Esophagus mucosa (tissue), 1 donor: ENCODE results near the gene ASB12. TPM values are rescaled to one million over a fixed set of nuclear protein-coding genes. Genes with fewer than 3 reads are reported as not detected.

Experiments
- ATAC-seq: fragments of 200-7000 bp; cut with Tn5 transposase; one replicate; pipeline ENCODE4 v1.9.1; 2020
- total RNA-seq: library from RNA; stranded (reverse); gene quantifications from one replicate; pipeline ENCODE4 v1.2.4, GENCODE V29; 2023
- donor health status: DM: yes; HTN: yes; CAD: no.

The ASB12 gene
- total RNA-seq, 1 donor from 2014 or later = not detected

DNA sequence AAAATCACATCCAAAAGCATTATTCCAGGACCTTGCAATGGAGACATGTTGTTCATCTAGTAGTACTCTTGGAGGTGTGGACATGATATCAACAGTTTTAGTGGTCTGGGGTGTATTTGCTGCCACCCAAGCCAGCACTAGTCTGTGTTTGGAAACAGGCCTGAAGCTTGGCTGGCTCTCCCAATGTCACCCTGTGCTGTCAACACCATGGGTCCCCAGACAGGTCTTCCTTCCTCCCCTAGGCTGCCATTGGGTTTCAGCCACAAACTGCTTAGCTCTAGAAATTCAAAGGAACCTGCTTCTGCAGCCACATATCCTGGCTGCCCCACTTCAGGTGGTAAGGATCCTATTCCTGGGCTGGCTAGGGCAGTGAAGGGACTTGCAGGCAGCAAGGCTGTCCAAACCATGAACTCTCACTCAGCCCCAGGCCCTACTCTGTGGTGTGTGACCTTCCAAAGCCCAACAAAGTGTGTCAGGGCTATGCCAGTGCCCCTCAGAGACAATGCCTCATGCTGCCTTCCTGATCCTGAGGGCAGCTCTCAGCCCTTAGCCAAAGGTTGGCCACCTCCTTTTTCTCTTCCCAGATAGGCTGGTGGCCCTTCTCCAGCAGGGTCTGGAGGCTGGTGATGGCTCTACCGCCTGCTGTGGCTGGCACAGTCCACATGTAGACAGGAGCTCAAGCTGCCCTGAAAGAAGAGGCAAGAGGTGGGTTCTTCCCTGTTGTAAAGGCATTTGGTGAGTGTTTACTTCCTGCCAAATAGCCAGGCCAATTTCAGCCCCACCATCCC, 43.2 kb downstream of the ASB12 start:
- ATAC-seq = no peak

DNA sequence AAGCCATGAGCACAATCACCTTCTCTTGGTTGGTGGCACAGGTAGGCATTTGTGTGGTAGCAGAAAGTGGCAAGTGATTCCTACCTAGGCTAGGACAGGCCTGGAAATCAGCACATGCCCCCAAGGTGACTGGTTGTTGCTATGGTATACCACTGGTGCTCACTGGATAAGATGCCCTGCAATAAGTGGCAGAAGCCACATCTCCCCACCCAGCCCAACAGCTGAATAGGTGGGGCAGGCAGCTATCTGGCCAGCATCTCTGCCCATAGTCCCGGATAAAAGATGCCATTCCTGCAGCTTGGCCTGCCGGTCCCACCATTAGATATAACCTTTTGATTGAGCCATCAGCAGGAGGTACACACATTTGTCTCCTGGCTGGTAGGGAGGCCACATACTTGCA, 46.0 kb downstream of the ASB12 start:
- no peak for ATAC-seq

DNA sequence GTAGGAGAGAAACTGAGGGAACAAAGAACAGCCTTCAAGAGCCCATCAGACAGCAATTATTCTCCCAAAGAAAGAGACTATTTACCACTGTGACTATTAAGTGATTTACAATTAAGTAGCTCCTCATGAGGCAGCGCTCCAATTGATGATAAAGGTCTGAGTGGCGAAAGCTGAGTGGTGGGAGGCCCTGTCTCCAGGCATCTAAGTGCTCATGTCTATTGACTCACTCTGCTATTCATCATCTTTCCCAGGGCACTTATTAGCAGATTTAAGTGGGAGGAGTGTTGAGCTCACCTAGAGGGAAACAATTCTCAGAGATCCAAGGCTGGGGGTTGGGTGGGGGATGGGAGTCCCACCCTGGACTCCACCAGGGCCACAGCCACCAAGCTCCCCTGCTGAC, 48.2 kb downstream of the ASB12 start:
- no peak for ATAC-seq

GRCh38 chrX:64176876-64177275, 53.5 kb downstream of the ASB12 start:
- ATAC-seq = peak; percentile 72

Other genes with a start within 250 kb of the ASB12 start
- gene AMER1, start 24.9 kb downstream of the ASB12 start, total RNA-seq = 3.6 TPM
- 2.1 TPM for gene MTMR8, start 164.8 kb upstream of the ASB12 start, total RNA-seq